GM10847 (cell line): ENCODE measurements around the gene TMLHE.

Experiments used
- POLR2A ChIP-seq: IDR thresholded peaks from 2 replicates; pipeline ENCODE4 v1.6.1; 2011; ENCODE audit not compliant: insufficient read length; ENCODE audit errors: extremely low read depth

Gene TMLHE, protein sequence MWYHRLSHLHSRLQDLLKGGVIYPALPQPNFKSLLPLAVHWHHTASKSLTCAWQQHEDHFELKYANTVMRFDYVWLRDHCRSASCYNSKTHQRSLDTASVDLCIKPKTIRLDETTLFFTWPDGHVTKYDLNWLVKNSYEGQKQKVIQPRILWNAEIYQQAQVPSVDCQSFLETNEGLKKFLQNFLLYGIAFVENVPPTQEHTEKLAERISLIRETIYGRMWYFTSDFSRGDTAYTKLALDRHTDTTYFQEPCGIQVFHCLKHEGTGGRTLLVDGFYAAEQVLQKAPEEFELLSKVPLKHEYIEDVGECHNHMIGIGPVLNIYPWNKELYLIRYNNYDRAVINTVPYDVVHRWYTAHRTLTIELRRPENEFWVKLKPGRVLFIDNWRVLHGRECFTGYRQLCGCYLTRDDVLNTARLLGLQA

DNA sequence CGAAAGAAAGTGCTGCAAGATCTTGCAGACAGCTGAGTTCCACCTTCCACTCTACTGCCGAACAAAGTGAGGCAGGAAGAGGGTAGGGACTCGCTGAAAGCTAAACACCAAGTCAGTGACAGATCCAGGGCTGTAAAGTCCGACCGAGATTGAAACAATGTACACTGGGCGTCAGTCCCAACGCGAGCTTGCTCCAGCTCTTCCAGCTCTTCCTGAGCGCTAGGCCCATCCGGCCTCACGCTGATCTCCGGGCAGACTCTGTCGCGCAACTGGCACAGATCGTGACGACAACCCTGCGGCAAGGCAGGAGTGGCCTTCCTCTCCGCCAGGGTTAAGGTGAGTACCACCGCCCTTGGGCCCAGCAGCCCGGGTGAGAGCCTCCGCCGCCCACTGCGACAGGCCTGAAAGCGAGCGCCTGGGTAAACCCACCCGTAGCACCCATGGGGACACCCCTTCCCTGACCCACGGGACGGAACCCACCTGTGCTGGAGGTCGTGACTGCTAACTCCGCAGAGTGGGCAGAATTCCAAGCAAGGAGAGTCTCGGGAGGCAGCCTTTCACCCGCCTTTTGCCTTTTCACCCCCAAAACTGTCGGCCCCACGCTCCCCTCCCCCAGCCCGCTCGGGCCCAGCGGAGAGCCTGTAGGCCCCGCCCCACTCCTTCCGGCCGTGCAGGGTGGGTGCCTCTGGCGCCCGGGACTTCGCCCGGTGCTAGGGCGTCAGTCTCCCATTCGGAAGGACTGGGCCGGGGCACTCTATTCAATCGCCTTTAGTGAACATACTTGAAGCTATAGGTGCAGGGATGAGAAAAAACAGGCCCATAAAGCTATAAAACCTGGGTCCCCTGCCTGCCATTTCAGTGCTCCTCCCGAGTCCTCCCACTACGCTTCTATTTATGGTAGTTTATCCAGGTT, at the start of gene TMLHE, which contains the start of gene SPRY3:
TSS of gene TMLHE (minus strand) at position 641 of the 913 bp plus-strand sequence. CDS start 67,676 bp downstream, outside the sequence.
TSS of gene SPRY3 (plus strand) at position 275 of the 913 bp plus-strand sequence.
- no peak for TF ChIP-seq POLR2A

DNA sequence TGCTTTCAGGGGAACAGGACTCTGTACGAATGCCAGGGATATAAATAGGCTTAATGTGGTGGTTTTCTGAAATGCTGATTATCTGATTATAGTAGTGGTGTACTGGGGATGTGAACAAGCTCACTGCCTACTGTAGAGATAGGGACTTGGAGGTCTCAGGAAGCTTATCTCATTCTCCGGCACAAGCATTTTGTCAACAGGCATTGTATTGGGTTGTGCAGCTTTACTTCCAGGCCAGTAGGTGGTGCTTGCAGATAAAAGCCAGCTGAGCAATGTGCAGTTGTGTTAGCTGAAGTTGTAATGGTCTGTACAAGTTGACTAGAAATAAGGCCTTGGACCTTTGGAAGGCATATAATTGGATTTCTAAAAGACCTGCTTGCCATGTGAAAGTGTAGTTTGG, 49.5 kb upstream of the TMLHE start:
- no peak for TF ChIP-seq POLR2A

DNA sequence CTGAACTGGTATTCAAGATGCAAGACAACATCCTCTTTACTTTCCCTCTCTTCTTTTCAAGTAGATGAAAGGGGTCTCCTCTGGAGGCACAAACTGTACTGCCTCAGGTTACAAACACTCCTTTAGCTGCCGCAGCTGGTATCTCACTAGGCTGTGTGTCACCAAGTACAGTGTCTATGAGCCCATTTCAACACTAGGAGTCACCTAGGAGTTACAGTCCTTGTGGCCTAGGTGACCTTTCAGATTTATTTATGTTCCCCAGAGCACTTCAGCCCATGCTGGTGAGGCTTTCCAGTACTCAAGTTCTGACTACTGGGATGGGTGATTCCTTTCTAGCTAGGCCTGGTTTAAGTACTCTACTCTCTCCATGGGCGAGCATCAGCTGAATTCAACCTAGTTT, 32.4 kb upstream of the TMLHE start:
- TF ChIP-seq POLR2A = no peak

DNA sequence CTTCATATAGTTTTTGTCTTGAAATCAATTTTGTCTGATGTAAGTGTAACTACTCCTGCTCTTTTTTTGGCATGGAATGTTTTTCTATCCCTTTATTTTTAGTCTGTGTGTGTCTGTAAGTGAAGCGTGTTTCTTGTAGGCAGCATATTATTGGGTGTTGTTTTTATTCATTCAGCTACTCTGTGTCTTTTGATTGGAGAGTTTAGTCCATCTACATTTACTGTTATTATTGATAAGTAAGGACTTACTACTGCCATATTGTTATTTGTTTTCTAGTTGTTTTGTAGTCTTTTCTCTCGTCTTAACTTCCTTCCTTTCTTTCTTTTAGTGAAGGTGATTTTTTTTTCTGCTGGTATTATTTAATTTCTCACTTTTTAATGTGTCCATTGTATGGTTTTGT, 30.5 kb upstream of the TMLHE start:
- no peak for TF ChIP-seq POLR2A

DNA sequence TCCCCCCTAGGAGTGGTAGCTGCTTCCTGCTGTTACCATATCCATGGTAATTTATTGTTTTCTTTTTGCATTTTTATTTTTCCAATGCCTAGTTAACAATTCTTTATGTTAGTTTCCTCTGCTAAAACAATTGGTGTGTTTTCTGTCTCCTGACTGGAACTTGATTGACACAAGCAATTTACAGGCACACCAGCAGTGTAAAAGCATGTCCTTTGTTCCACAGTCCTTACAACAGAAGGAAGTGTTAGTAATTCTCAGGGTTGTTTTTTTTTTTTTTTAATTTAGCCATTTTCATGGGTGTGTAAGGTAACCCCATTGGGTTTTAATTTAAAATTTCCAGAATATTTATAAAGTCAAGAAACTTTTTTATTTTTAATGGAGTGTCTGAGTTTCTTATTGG, 25.0 kb upstream of the TMLHE start:
- TF ChIP-seq POLR2A = no peak

DNA sequence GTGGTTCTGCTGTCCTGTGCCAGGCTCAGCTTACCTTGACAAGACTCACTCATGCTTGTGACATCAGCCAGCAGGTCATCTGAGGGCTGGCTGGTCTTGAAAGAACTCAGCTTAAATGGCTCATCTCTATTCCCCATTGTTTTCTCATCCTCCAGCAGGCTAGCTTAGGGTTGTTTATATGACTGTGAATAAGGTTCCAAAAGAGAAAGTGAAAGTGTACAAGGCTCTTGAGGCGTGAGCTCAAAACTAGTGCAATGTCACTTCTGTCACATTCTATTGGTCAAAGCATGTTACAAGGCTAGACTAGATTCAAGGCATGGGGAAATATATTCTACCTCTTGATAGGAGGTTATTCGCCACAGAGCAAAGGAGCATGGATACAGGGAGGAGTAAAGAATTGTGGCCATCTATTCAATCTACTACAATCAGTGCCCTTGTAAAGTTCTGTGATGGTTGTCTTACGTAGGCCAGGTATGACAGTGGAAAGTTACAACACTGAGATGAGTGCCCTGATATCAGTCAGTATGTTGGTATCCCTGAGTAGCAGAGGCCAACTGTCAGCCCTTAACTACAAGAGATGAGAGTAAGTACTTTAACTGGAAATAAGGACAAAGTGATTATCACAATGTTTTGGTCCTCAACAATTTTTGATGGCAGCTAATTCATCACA, 19.8 kb upstream of the TMLHE start:
- TF ChIP-seq POLR2A = no peak

DNA sequence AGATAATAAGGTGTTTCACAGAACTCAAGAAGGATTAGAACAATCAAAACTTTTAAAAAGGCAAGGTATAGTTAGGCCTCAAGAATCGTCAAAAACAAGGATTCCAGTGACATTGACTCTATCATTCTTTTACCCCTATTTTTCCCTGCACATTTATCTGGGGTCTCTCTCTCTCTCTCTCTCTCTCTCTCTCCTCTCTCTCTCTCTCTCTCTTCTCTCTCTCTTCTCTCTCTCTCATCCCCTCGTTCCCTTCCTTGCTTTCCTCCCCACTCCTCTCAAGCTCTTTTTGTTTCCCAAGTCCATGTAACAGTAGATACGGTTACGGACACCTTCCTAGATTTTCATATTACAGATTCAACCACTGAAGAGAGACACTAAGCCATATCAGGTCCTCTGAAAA, 3.2 kb upstream of the TMLHE start:
- no peak for TF ChIP-seq POLR2A

DNA sequence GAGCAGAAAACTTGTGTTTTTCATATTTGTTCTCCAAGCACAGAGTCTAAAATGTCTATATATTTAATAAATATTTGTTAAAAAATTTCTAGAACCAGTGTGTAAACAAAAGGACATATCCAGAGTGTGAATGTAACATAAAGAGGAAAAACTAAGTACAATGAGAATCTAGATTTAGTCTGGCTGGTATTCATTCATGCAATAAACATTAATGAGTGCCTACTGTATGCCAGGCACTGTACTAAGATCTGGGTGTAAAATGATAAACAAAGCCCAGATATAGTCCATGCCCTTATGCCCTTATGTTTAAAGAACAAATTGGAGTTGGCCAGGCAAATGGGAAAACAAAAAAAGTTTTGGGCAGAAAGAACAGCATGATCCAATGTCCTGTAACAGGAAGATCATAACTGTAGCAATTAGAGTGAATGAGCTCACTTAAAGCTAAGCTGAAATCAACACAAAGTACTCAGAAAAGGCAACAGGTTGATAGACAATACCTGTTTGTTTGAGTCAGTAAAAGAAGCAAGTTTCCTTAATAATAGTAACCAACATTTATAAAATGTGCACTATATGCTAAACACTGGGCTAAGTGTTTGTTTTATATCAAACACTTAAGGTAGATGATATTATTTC, 1.3 kb upstream of the TMLHE start:
- no peak for TF ChIP-seq POLR2A

DNA sequence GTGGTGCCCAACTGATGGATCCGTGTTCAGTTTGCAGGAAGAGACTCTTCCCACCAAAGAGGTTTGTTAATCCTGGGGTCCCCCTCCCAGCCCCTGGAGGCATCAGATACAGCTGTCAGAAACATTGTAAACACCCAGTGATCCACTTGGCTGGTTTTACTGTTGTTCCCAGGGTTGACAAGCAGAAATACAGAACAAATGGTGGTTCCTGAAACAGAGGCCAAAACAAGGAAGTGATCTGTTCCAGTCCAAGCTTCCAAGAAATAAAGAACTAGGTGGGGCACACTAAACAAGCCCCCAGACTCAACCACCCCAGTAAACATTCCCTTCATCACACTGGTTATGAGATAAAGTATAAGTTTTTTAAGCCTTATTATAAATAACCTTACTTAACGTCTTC, 1.4 kb downstream of the TMLHE start:
- TF ChIP-seq POLR2A = no peak

DNA sequence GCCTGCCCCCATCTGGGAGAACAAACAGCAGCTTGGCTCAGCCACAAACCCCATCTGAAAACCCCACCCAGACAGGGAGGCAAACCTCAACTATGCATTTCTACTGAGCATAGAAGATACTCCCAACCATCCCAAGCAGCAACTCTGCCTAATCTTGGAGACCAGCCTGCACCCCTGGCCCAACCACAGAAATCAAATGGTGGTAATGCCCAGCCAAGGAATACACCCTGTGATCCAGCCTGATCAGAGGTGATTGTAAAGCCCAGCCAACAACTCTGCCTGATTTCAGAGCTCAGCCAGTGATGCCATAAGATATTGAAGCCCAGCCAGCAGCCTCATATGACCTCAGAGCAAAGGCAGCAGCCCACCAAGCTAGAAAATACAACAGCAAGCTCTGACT, 19.8 kb downstream of the TMLHE start:
- no peak for TF ChIP-seq POLR2A

DNA sequence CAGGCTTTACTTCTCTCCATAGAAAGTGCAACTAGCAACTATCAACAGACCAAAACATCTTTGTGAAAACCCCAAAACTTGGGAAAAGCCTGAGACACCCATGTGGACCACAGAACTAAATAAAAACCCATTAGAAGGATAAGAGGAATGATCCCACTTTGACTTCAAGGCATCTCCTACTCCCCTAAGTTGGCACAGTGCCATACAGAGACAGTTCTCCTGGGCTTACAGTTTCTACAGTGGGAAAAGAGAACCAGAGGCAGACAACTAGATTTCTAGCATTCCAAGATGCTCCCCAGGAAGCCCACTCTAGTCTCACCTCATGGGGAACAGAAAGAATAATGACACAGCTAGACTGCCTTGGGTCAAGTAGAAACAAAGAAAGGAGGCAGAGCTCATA, 20.4 kb downstream of the TMLHE start:
- TF ChIP-seq POLR2A = no peak

DNA sequence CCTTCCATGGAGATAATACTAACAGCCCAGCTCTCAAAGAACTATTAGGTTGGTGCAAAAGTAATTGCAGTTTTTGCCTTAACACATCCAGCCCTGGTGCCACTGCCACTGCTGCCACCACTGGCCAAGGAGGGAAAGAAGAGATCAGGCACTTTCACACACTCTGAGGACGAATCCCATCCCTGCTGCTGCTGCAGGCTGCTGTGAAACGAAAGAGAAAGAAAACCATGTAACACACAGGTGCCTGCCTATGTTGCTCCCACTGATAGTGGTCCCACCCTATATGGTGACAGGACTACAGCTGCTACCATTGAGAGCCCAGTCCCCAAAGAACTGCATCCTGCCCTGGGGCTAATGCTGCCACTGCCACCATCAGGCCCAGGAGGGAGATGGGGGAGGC, 35.1 kb downstream of the TMLHE start:
- TF ChIP-seq POLR2A = no peak

DNA sequence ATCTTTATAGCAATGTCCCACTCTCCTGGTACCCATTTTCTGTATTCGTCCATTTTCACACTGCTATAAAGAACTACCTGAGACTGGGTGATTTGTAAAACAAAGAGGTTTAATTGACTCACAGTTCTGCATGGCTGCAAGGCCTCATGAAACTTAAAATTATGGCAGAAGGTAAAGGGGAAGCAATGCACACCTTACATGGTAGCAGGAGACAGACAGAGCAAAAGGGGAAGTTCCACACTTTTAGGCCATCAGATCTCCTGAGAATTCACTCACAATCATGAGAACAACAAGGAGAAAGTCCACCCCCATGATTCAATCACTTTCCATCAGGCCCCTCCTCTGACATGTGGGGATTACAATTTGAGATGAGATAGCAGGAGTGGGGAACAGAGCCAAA, 49.7 kb downstream of the TMLHE start:
- no peak for TF ChIP-seq POLR2A

DNA sequence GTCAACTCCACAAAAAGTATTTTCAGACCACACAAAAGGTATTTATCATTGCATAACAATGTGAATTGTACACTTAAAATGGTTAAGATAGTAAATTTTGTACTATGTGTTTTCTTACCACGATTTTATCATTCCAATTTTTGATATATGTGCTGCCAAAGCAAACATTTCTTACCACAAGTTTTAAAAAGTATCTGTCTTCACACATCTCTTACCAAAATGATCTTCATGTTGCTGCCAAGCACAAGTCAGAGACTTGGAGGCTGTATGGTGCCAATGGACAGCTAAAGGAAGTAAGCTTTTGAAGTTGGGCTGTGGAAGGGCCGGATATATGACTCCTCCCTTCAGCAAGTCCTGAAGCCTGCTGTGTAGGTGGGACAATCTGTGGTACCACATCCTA, 67.9 kb downstream of the TMLHE start:
- no peak for TF ChIP-seq POLR2A

DNA sequence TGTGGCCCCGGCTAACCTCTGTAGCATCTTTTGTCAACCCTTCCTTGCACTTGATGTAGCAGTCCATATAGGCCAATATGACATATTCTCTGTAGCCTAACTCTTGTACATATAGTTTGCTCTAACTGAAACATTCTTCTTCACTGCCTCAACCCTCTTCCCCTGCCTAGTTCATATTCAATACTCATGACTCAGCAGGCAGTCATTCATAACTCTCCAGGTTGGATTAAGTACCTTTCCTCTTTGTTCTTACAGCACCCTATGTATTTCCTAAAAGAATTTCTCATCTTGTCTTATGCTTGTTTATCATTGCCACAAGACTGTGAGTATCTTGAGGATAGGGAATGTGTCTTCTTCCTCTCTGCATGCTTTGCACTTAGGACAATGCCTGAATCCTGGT, 76.9 kb downstream of the TMLHE start:
- no peak for TF ChIP-seq POLR2A
